Heart left ventricle (tissue), 16 donors: ENCODE data around the gene CDH18. TPM values are rescaled to one million over a fixed set of nuclear protein-coding genes. Genes with fewer than 3 reads are reported as not detected.

ENCODE experiments used
- ATAC-seq, 4 donors: fragments of 200-7000 bp; cut with Tn5 transposase; one replicate each; pipeline ENCODE4 v1.9.1; 2020 to 2022; ENCODE audit warnings: moderate library complexity in 4 of 4, mild to moderate bottlenecking in 3 of 4, moderate number of reproducible peaks in 1 of 4
- DNase-seq, 5 donors: peaks; one replicate each; pipeline ENCODE4 v3.0.0-alpha.2; 2020
- H3K27ac ChIP-seq, 12 donors: fragments of 200-600 bp; sonication (generic) in 4 of 12; one replicate each; pipeline versions ENCODE4 v1.5.0 to v1.8.0; 2016 to 2022; ENCODE audit warnings: mild to moderate bottlenecking in 2 of 12
- H3K27me3 ChIP-seq, 9 donors: fragments of 200-600 bp; sonication (generic) in 2 of 9; one replicate each; pipeline versions ENCODE4 v1.5.1 to v1.8.0; 2016 to 2022; ENCODE audit warnings: mild to moderate bottlenecking in 3 of 9
- H3K36me3 ChIP-seq, 9 donors: fragments of 200-600 bp; sonication (generic) in 2 of 9; one replicate each; pipeline versions ENCODE4 v1.5.0 to v1.8.0; 2018 to 2022; ENCODE audit warnings: mild to moderate bottlenecking in 2 of 9
- H3K4me1 ChIP-seq, 12 donors: fragments of 200-600 bp; sonication (generic) in 4 of 12; one replicate each; pipeline versions ENCODE4 v1.5.0 to v1.8.0; 2016 to 2022; ENCODE audit warnings: mild to moderate bottlenecking in 3 of 12
- H3K4me3 ChIP-seq, 12 donors: fragments of 200-600 bp; sonication (generic) in 4 of 12; one replicate each; pipeline versions ENCODE4 v1.5.0 to v1.8.0; 2017 to 2022; ENCODE audit warnings: mild to moderate bottlenecking in 9 of 12, moderate library complexity in 4 of 12
- H3K9me3 ChIP-seq, 12 donors: fragments of 200-600 bp; sonication (generic) in 4 of 12; one replicate each; pipeline versions ENCODE4 v1.5.0 to v1.8.0; 2016 to 2022; ENCODE audit warnings: mild to moderate bottlenecking in 1 of 12
- POLR2A ChIP-seq, 2 donors: fragments of 450-650 bp; IDR thresholded peaks; one replicate each; pipeline ENCODE4 v1.6.1; 2017; ENCODE audit warnings: antibody characterized with exemption in 2 of 2, mild to moderate bottlenecking in 2 of 2, moderate library complexity in 2 of 2
- WGBS, 4 donors: extraction: QIAGEN DNeasy Blood & Tissue Kit in 2 of 4; methylation state at CpG; one replicate each; pipeline versions ENCODE4 v1.1.5 to v1.1.7; 2013 to 2018; 5-methylcytosine and 5-hydroxymethylcytosine counted together
- intact Hi-C, 10 donors: fragments of 100-400 bp; cut with DNase I; formaldehyde crosslinking; loops; one replicate each; pipeline versions ENCODE4 v1.11.1 to v1.14.2; 2022
- polyA plus RNA-seq, 2 donors: library from polyadenylated mRNA; stranded (reverse); fragments of 200-250 nt; gene quantifications; one replicate each; pipeline ENCODE4 v1.2.3, GENCODE V29; 2013
- total RNA-seq, 9 donors: library from RNA; depleted of rRNA in 2 of 9; stranded (reverse); fragments of >200 nt in 2 of 9; fragmentation: NEBNext Ultra II Directional in 3 of 9; extraction: Animal tissue kit (Norgen Biotek cat#: 25700) in 3 of 9; gene quantifications; one replicate each; pipeline versions ENCODE4 v1.1.0 to v1.2.4, GENCODE V29; 2016 to 2023
- TF ChIP-seq, protein P1 (sequence below), 12 donors: fragments of 200-600 bp; sonication (generic) in 4 of 12; IDR thresholded peaks; one replicate each; pipeline versions ENCODE4 v1.5.0 to v1.8.0; 2018 to 2022; ENCODE audit warnings: antibody characterized with exemption in 12 of 12, mild to moderate bottlenecking in 5 of 12
- donor health status: ischemic (EF 13 %, LVEDD 7.1; RV severe dilation, severe dysfunction).
- donor health status: healthy with polysubstance abuse.
- donor health status: DM: no; HTN: yes; CAD: no.
- donor health status: DM: no; HTN: no; CAD: no.
- donor health status: ischemic (EF 25% LVEDD 6.9; RV normal size, moderate dysfunction).
- donor health status: ischemic (EF 25% LVEDD 5.7; RV mildly dilated, moderate dysfunction).
- donor health status: healthy.
- donor health status: DM: yes; HTN: yes; CAD: no.
- donor health status: ischemic (EF 35%, LVEDD 5.7; RV mildly dilated, moderate dysfunction).
- donor health status: nonischemic (EF 11% LVEDD 7.7; RV severe dilation, severe dysfunction).
- donor health status: DM: yes; HTN: yes; CAD: no.
- donor health status: PGD.
- donor health status: ischemic (EF 29% LVEDD 5.4; RV normal size, mild dysfunction).
- donor health status: nonischemic (EF 23%, LVEDD 6.1; RV moderate dilation, normal function).

CDH18 gene
- total and polyA plus RNA-seq, 11 donors = 0.75 TPM; not detected in 10

DNA sequence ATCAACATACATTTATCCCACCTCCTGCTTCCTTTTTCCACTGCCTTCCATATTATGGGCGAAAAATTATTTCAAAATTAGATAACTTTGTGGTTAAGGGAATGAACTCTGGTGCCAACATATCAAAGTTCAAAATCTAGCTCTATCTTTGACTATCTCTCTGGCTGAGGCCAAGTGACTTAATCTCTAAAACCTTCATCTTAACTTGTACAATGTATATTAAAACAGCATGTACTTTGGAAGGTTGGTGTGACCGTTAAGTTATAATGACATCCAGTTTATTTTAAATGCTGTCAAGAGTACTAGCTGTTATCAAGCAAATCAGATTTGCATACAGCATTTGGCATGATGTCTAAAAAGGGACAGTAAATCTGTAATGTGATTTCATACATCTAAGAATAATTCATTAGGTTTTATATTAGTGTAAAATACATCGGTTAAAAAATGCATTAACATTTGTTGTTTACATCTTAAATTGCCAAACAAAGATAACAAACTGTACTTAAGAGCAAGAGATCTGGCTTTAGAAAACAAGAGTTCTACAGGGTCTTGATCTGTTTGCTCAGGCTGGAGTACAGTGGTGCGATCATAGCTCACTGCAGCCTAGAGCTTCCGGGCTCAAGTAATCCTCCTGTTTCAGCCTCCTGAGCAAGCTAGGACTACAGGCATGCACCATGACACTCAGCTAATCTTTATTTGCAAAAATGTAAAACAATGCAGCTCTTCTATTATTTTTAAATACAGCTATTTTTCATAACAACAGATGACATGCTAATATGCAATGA, 102.8 kb downstream of the CDH18 start:
- WGBS, 4 donors = 70 to 80% (median 74%) methylated on average over 5 of the region's 5 CpGs
- intact Hi-C loops = no loop called here
- Histone ChIP-seq H3K9me3 (peaks cover 0 to 4% (median 0%) of the 10 kb centered on the region in 12 donors), H3K4me1 (no peaks in the 10 kb centered on the region), H3K36me3 (no peaks in the 10 kb centered on the region), H3K27ac (no peak overlapping the region), H3K4me3 (no peak overlapping the region), H3K27me3 (no peaks in the 10 kb centered on the region)
- no peak for ATAC-seq
- no peak for DNase-seq
- no peak for TF ChIP-seq POLR2A (IDR thresholded peaks at IDR 0.05)
- TF ChIP-seq, protein P1, sequence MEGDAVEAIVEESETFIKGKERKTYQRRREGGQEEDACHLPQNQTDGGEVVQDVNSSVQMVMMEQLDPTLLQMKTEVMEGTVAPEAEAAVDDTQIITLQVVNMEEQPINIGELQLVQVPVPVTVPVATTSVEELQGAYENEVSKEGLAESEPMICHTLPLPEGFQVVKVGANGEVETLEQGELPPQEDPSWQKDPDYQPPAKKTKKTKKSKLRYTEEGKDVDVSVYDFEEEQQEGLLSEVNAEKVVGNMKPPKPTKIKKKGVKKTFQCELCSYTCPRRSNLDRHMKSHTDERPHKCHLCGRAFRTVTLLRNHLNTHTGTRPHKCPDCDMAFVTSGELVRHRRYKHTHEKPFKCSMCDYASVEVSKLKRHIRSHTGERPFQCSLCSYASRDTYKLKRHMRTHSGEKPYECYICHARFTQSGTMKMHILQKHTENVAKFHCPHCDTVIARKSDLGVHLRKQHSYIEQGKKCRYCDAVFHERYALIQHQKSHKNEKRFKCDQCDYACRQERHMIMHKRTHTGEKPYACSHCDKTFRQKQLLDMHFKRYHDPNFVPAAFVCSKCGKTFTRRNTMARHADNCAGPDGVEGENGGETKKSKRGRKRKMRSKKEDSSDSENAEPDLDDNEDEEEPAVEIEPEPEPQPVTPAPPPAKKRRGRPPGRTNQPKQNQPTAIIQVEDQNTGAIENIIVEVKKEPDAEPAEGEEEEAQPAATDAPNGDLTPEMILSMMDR (IDR thresholded peaks at IDR 0.05) = no peak

- ATAC-seq (no peak), DNase-seq (no peak)
- H3K9me3 ChIP-seq = peaks cover 0 to 4% (median 0%) of the 10 kb centered on the region in 12 donors
- H3K36me3 ChIP-seq = no peaks in the 10 kb centered on the region
- no peaks in the 10 kb centered on the region for H3K4me1 ChIP-seq
- 0 to 2% (median 2%) methylated on average over 1 of the region's 1 CpG for WGBS, 4 donors
- intact Hi-C loops = no loop called here
- no peak overlapping the region for H3K27ac ChIP-seq
- TF ChIP-seq, protein P1 (IDR thresholded peaks at IDR 0.05) = no peak
- TF ChIP-seq POLR2A (IDR thresholded peaks at IDR 0.05) = no peak
- no peak overlapping the region for H3K4me3 ChIP-seq
- no peaks in the 10 kb centered on the region for H3K27me3 ChIP-seq
These were observed 107.1 kb downstream of the CDH18 start for GRCh38 chr5:19880859-19881436.

DNA sequence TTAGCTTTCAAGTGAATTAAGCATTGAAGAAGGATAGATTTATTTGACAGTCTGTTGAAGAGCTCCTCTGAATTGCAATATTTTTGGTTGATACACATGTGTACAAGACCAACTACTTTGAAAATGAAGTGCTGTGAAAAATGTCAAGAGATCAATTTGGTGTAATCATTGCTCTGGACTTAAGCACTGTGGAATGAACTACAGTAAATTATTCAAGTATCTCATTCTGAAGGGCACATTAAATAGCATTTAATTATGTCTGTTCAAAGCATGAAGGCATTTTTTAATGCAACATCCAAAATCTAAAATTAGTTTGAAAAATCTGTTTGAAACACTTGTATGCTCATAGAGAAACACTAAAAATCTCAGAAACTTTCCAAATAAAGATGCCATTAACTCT, 107.5 kb downstream of the CDH18 start:
- TF ChIP-seq, protein P1 (IDR thresholded peaks at IDR 0.05) = no peak
- TF ChIP-seq POLR2A (IDR thresholded peaks at IDR 0.05) = no peak
- Histone ChIP-seq H3K27ac (no peak overlapping the region), H3K9me3 (no peaks in the 10 kb centered on the region), H3K4me1 (no peaks in the 10 kb centered on the region), H3K4me3 (no peak overlapping the region), H3K36me3 (no peaks in the 10 kb centered on the region), H3K27me3 (no peaks in the 10 kb centered on the region)
- intact Hi-C loops = no loop called here
- ATAC-seq (no peak), DNase-seq (no peak)

DNA sequence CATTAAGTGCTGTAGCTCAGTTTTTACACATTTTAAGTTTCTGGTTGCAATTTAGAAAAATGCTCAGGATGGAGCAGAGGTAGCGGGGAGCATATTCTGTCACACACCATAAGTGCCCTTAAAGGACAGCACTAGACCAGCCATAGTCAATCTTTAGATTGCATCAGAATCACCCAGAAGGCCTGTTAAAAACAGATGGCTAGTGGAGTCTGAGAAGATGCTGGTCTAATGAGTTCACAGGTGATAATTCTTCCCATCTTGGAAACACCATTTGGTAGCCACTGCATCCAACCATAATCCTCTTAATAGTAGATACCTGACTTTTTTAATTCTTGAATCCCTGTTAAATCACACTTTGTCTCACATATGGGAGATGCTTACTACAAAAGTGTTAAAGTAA, 113.2 kb downstream of the CDH18 start:
- no peak overlapping the region for H3K4me3 ChIP-seq
- peaks cover 0 to 16% (median 3%) of the 10 kb centered on the region in 12 donors for H3K9me3 ChIP-seq
- H3K4me1 ChIP-seq = no peaks in the 10 kb centered on the region
- no peaks in the 10 kb centered on the region for H3K36me3 ChIP-seq
- WGBS, 4 donors = 92 to 95% (median 93%) methylated on average over 1 of the region's 1 CpG
- ATAC-seq (no peak), DNase-seq (no peak)
- no peak overlapping the region for H3K27ac ChIP-seq
- intact Hi-C loops = no loop called here
- TF ChIP-seq, protein P1 (IDR thresholded peaks at IDR 0.05) = no peak
- TF ChIP-seq POLR2A (IDR thresholded peaks at IDR 0.05) = no peak
- H3K27me3 ChIP-seq = no peaks in the 10 kb centered on the region
